Sciatic nerve (tissue), 2 donors: ENCODE results near the gene FAM89A. TPM values are rescaled to one million over a fixed set of nuclear protein-coding genes. Genes with fewer than 3 reads are reported as not detected.
"Not testable (repeated sequence)": the region's sequence is repeated elsewhere in the genome, so short reads cannot be mapped to it uniquely, and the experiment has no call there.

Source experiments
- ATAC-seq: fragments of 200-7000 bp; cut with Tn5 transposase; one replicate; pipeline ENCODE4 v1.9.1; 2020; ENCODE audit warnings: mild to moderate bottlenecking, moderate library complexity
- DNase-seq: peaks from one replicate; pipeline ENCODE4 v3.0.0-alpha.2; 2020; ENCODE audit warnings: low spot score
- intact Hi-C: fragments of 100-400 bp; cut with DNase I; formaldehyde crosslinking; loops from one replicate; pipeline ENCODE4 v1.14.2; 2022
- total RNA-seq: library from RNA; stranded (reverse); fragmentation: NEBNext Ultra II Directional; extraction: Animal tissue kit (Norgen Biotek cat#: 25700); gene quantifications from one replicate; pipeline ENCODE4 v1.2.1, GENCODE V29; 2021
- donor health status: DM: no; HTN: no; CAD: no.
- donor health status: DM: no; HTN: no; CAD: no.

Gene FAM89A
- total RNA-seq, 1 donor from 2014 or later: 11.1 TPM

- no peak for DNase-seq
- no peak for ATAC-seq
- intact Hi-C loops: no loop called here
Observed at GRCh38 chr1:231013391-231014015, 26.6 kb downstream of the FAM89A start.

DNA sequence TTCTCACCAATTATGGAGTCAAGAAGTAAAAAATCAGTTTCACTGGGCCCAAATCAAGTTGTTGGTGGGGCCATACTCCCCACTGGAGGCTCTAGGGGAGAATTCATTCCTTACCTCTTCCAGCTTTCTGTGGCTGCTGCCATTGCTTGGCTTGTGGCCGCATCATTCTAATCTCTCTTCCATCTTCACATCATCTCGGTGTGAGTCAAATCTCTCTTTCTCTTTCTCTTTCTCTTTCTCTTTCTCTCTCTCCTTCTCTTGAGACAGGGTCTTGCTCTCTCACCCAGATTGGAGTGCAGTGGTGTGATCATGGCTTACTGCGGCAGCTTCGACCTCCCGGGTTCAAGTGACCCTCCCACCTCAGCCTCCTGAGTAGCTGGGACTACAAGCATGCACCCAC is 28.1 kb downstream of the FAM89A start:
- ATAC-seq (no peak), DNase-seq (no peak)
- intact Hi-C loops: no loop called here

DNA sequence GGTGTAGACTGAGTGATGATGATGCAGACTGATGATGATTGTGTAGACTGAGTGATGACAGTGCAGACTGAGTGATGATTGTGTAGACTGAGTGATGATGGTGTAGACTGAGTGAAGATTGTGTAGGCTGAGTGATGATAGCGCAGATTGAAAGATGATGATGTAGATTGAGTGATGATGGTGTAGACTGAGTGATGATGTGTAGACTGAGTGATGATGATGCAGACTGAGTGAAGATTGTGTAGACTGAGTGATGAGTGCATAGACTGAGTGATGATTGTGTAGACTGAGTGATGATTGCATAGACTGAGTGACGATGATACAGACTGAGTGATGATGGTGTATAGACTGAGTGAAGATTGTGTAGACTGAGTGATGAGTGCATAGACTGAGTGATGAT is 28.7 kb downstream of the FAM89A start:
- DNase-seq: no peak
- intact Hi-C loops: no loop called here
- ATAC-seq: no peak

- DNase-seq, ATAC-seq, intact Hi-C loops: not testable (repeated sequence)
Observed at GRCh38 chr1:231007535-231007934, 32.5 kb downstream of the FAM89A start.

DNA sequence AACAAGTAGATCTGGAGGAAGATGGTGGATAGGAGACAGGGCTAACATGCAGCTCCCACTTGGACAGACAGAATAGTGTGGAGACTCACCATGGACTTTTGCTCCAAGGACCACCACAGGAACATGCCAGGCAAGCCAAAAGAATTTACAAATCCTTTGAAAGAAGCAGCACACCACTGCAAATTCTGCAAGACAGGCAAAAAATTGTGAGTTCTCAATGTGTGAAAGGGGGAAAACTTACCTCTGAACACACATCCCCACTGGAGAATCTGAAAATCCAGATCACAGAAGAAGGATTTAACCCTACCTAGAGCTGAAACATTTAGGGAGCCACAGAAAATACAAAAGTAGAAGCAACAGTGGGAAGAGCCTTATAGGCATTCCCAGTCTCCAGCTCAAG is 38.2 kb downstream of the FAM89A start:
- intact Hi-C loops: no loop called here
- ATAC-seq (no peak), DNase-seq (no peak)

DNA sequence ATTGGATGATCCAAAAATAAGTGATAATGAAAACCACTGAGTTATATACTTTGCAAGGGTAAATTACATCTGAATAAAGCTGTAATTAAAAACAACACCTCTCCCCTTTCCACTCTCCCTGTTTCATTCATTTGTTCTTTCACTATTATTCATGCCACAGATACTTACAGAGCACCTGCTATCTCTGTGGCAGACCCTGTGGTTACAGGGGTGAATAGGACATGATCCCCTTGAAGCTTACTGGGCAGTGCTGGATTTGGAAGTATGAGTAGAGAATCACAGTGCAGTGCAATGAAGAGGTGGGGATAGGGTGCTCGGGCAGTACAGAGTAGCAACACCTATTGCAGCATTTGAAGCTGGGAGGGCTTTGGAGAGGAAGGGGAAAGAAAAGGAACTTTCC is 39.4 kb downstream of the FAM89A start:
- DNase-seq: no peak
- no peak for ATAC-seq
- intact Hi-C loops: no loop called here

DNA sequence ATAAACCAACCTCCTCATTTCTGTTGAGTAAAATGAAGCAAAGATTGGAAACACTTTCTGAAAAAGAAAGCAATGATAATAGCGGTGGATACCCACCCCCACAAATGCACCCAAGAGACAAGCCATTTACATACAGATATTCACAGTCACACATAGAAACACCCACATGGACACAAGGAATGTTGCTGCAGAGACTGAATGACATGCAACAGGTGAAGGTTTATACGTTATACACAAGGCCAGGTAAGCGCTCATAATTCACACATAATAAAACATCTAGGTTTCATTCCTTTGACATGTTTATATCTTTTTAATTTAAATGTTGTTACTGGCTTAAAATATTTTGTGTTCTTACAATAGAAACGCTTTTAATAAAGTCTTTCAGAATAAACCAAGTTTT is 39.9 kb downstream of the FAM89A start:
- intact Hi-C loops: no loop called here
- no peak for ATAC-seq
- DNase-seq: no peak

- ATAC-seq (no peak), DNase-seq (no peak)
- intact Hi-C loops: no loop called here
Observed at GRCh38 chr1:230994860-230995259, 45.2 kb downstream of the FAM89A start.

GRCh38 chr1:230992100-230992774 is 47.8 kb downstream of the FAM89A start:
- intact Hi-C loops: no loop called here
- ATAC-seq (no peak), DNase-seq (no peak)

DNA sequence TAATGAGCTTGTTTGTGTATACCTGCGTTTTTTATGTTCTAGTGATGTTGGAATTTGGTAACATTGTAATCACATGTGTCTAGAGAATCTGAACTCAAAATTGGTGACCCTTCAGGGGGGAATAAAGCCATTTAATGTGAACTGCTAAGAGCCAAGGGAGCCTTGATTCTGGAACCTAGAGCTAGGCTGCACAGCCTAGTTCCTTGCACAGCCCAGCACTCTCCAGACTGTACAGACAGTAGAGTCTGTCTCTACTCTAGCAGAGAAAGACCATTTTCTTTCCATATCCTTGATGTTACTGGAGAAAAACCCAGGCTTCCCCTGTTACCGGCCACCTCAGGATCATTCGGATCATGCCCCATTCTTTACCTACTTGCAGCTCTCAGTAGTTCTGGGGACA is 52.6 kb downstream of the FAM89A start:
- intact Hi-C loops: no loop called here
- DNase-seq (no peak), ATAC-seq (no peak)

DNA sequence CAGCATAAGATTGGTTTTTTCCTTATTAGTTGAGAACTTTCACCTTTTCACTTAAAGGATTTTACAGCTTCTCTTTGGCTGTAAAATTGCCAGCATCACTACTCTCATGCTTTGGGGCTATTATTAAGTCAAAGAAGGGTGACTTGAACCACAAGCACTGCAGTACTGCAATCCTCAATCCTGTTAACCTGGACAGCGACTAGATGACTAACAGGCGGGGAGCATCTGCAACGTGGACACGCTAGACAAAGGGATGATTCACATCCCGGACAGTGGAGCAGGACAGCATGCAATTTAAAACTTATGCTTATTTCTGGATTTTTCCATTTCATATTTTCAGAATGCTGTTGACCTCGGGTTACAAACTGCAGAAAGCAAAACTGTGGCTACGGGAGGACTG is 53.1 kb downstream of the FAM89A start:
- ATAC-seq: no peak
- intact Hi-C loops: no loop called here
- DNase-seq: no peak

- DNase-seq (no peak), ATAC-seq (no peak)
- intact Hi-C loops: no loop called here
Observed at GRCh38 chr1:230985711-230986110, 54.3 kb downstream of the FAM89A start.

DNA sequence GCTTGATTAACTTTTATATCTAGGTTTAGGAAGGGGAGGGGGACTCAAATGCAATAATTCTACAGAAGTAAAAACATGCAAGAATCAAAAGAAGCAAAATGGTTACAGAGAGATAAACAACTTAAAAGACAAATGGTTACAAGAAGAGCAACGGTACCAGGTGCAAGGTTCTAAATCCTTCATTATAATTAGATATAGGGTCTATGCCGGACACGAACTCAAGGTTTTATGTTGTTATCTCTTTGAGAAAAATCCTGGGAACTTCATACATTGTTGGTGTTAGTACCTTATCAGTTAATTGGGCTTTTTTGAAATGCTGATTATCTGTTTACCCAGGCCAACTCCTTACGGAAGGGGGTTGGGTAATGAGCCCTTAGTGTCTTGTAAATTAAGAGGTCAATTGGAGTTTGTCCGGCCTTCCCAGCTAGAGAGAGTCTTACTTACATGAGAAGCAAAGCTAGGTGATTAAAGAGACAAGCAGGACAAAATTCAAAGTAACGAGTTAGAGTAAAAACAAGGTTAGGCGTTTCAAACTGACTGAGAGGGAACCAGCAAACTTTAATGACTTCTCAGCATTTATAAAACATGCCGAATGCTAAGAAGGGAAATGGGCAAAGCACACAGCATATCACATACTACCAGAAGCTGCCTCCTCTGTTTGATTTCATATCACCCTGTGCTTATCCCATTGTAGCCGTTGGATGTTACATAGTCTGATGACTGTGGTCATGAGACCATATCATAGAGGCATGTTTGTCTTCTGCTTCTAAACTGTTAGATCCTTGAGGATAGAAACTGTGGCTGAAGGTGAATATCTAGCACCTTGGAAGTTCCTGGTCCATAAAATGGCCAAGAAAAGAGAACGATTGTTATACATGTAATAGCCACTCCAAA is 55.2 kb downstream of the FAM89A start:
- ATAC-seq, DNase-seq, intact Hi-C loops: not testable (repeated sequence)

DNA sequence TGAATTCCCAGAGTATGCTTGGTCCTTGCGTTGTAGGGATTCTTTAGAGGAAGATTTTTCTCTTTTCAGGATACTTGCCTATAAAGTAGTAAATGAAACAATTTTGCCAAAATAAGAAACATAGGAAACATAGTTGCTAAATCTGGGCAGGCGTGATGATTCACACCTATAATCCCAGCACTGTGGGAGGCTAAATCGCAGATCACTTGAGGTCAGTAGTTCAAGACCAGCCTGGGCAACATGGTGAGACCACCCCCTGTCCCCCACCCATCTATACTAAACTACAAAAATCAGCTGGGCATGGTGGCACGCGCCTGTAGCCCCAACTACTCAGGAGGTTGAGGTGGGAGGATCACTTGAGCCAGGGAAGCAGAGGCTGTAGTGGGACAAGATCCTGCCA is 56.2 kb downstream of the FAM89A start:
- DNase-seq (no peak), ATAC-seq (no peak)
- intact Hi-C loops: no loop called here

GRCh38 chr1:230982696-230983095 is 57.4 kb downstream of the FAM89A start:
- intact Hi-C loops: no loop called here
- DNase-seq (no peak), ATAC-seq (no peak)

- DNase-seq (no peak), ATAC-seq (no peak)
- intact Hi-C loops: no loop called here
Observed at GRCh38 chr1:230979952-230980351, 60.1 kb downstream of the FAM89A start.

DNA sequence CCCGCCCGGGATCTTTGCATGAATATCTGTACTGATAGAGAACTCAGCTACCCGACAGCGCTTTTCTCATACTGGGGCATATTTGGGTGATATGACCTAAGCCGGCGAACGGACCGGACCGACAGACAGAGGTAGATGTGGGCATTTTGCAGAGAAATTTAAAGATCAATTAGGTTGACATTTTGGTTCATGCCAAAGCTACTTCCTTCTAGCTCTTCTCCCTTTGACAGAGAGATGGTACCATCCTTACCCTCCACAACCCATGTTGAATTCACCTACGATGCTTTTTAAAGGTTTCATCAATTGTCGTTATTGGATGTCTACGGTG is 60.7 kb downstream of the FAM89A start:
- intact Hi-C loops: no loop called here
- ATAC-seq (no peak), DNase-seq (no peak)

- ATAC-seq (peak; percentile 100), DNase-seq (peak; percentile 99)
- intact Hi-C loops: no loop called here
Observed at GRCh38 chr1:230978491-230979388, 61.3 kb downstream of the FAM89A start, which contains the start of the genes ARV1 and TTC13. Gene ARV1, plus strand, starts transcription at chr1:230979094. Its CDS starts 12 bp downstream, at chr1:230979106. Gene TTC13, minus strand, starts transcription at chr1:230978861. Its CDS starts 31 bp downstream, at chr1:230978830.
